Measurements from ENCODE around the gene CXCL14. TPM values are rescaled to one million over a fixed set of nuclear protein-coding genes. Genes with fewer than 3 reads are reported as not detected.

CXCL14 gene
- total and polyA plus RNA-seq, 2 of the 4 experiments (the other 2 are of a cell fraction) = not detected

DNA sequence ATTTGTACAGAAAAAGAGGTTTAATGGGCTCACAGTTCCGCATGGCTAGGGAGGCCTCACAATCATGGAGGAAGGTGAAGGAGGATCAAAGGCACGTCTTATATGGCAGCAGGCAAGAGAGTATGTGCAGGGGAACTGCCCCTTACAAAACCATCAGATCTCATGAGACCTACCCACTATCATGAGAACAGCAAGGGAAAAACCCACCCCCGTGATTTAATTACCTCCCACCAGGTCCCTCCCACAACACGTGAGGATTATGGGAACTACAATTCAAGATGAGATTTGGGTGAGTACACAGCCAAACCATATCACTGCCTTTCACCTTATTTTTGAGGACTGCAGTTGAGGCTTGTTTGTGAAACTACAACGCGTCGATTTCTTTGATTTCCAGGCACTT, 22.2 kb downstream of the CXCL14 start:
- Histone ChIP-seq H3K56ac (ENCODE audit: extremely low read depth, insufficient read depth, low read length) (no peak overlapping the region), H4K20me1 (ENCODE audit: insufficient read depth, low read length) (no peaks in the 10 kb centered on the region), H2BK5ac (ENCODE audit: low read depth, low read length, poor library complexity, severe bottlenecking) (no peak overlapping the region), H4K91ac (ENCODE audit: insufficient read depth, low read depth, low read length) (no peak overlapping the region), H3K9ac (ENCODE audit: low read depth, low read length) (no peak overlapping the region), H3K4me1 (ENCODE audit: control insufficient read depth, insufficient read depth, low read length) (no peaks in the 10 kb centered on the region), H3K9me1 (ENCODE audit: insufficient read depth, low read length) (no peaks in the 10 kb centered on the region), H3K27me3 (ENCODE audit: control insufficient read depth, insufficient read depth, low read length) (peaks cover 24% of the 10 kb centered on the region), H2AK5ac (ENCODE audit: low read depth, low read length) (no peak overlapping the region), H3K79me1 (ENCODE audit: low read depth in 1 of 2, low read length in 2 of 2) (no peaks in the 10 kb centered on the region), H3K36me3 (ENCODE audit: control insufficient read depth, insufficient read depth, low read length) (no peaks in the 10 kb centered on the region), H3K4me2 (ENCODE audit: low read depth, low read length) (no peak overlapping the region), H3K18ac (ENCODE audit: low read depth, low read length) (no peak overlapping the region), H2AK9ac (replicated peaks; ENCODE audit: low read depth, low read length, poor library complexity) (no peak overlapping the region), H2AFZ (replicated peaks; ENCODE audit: low read length, poor library complexity) (no peak overlapping the region), H3K27ac (ENCODE audit: insufficient read depth, low read length) (no peak overlapping the region), H4K5ac (ENCODE audit: low read depth, low read length) (no peak overlapping the region), H3K4me3 (ENCODE audit: insufficient read depth, low read depth, low read length) (no peak overlapping the region), H2BK15ac (ENCODE audit: low read depth, low read length) (no peak overlapping the region), H3K9me3 (ENCODE audit: control insufficient read depth, insufficient read depth, low read length) (no peaks in the 10 kb centered on the region), H4K8ac (ENCODE audit: low read depth in 2 of 2, low read length in 2 of 2) (no peak overlapping the region), H3K14ac (replicated peaks; ENCODE audit: low read depth, low read length) (no peak overlapping the region), H3K4ac (ENCODE audit: low read depth, low read length) (no peak overlapping the region), H3K23ac (ENCODE audit: low read depth, low read length) (no peak overlapping the region), H2BK20ac (ENCODE audit: low read depth, low read length) (no peak overlapping the region), H2BK120ac (ENCODE audit: low read depth, low read length) (no peak overlapping the region)
- no peak for DNase-seq
- dilution Hi-C loops (cut with HindIII; ENCODE audit: low sequenced_read_pairs, unreplicated experiment) = loop anchor here (25.0 kb wide), 1 partner anchor 94 kb away; the partner anchor contains the start of gene TIFAB
- no TSS peak for BruUV-seq (replicated peaks)
- intact Hi-C loops (cut with micrococcal nuclease) = loop anchor here (10.0 kb wide), 1 partner anchor 202 kb away; no protein-coding TSS in a partner anchor
- ATAC-seq (ENCODE audit: low read depth) = no peak
- WGBS, 2 experiments (ENCODE audit: extremely low coverage in 2 of 2, insufficient read length in 1 of 2) = no CpG with 5 or more reads among the region's 7 CpGs
- POLR2A ChIA-PET (ENCODE audit: unreplicated experiment) = no interaction called here
- in situ Hi-C loops (cut with MboI; ENCODE audit: low sequenced_read_pairs) = loop anchor here (25.0 kb wide), 1 partner anchor 656 kb away; no protein-coding TSS in a partner anchor
- CTCF ChIA-PET = interaction anchor here (6.5 kb wide), 1 partner anchor 10 kb away, joined by 56 read pairs; no protein-coding TSS in a partner anchor
- TF ChIP-seq CHD1 (IDR thresholded peaks at IDR 0.05; ENCODE audit: low read depth, low read length) = no peak
- no peak for TF ChIP-seq RFX5 (IDR thresholded peaks at IDR 0.05; ENCODE audit: low read depth, low read length)
- TF ChIP-seq, protein P1, sequence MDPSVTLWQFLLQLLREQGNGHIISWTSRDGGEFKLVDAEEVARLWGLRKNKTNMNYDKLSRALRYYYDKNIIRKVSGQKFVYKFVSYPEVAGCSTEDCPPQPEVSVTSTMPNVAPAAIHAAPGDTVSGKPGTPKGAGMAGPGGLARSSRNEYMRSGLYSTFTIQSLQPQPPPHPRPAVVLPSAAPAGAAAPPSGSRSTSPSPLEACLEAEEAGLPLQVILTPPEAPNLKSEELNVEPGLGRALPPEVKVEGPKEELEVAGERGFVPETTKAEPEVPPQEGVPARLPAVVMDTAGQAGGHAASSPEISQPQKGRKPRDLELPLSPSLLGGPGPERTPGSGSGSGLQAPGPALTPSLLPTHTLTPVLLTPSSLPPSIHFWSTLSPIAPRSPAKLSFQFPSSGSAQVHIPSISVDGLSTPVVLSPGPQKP (IDR thresholded peaks at IDR 0.05; ENCODE audit: borderline replicate concordance, low read depth, low read length) = no peak
- TF ChIP-seq SMC3 (IDR thresholded peaks at IDR 0.05; ENCODE audit: low read depth, low read length) = no peak
- TF ChIP-seq POLR2A (IDR thresholded peaks at IDR 0.05; ENCODE audit: low read depth, low read length) = no peak
- no peak for TF ChIP-seq CEBPB (IDR thresholded peaks at IDR 0.05; ENCODE audit: low read depth, low read length)
- TF ChIP-seq, protein P2, sequence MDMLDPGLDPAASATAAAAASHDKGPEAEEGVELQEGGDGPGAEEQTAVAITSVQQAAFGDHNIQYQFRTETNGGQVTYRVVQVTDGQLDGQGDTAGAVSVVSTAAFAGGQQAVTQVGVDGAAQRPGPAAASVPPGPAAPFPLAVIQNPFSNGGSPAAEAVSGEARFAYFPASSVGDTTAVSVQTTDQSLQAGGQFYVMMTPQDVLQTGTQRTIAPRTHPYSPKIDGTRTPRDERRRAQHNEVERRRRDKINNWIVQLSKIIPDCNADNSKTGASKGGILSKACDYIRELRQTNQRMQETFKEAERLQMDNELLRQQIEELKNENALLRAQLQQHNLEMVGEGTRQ (IDR thresholded peaks at IDR 0.05; ENCODE audit: low read depth, low read length) = no peak
- TF ChIP-seq MAZ (IDR thresholded peaks at IDR 0.05; ENCODE audit: borderline replicate concordance, low read depth, low read length) = no peak
- no peak for TF ChIP-seq CTCF (conservative IDR thresholded peaks at IDR 0.05; ENCODE audit: low read depth, low read length)

Measured in IMR-90 (cell line).